NCI-H774 (cell line): ENCODE data around the gene TEX51.
A peak's percentile ranks its signal among the peaks of the same experiment; 100 is the strongest.

Experiments used
- DNase-seq: peaks from one replicate; lab custom pipeline; 2025; lab: John Stamatoyannopoulos, UW

The TEX51 gene

GRCh38 chr2:126914811-126915500, 16.3 kb downstream of the TEX51 start:
- no peak for DNase-seq

DNA sequence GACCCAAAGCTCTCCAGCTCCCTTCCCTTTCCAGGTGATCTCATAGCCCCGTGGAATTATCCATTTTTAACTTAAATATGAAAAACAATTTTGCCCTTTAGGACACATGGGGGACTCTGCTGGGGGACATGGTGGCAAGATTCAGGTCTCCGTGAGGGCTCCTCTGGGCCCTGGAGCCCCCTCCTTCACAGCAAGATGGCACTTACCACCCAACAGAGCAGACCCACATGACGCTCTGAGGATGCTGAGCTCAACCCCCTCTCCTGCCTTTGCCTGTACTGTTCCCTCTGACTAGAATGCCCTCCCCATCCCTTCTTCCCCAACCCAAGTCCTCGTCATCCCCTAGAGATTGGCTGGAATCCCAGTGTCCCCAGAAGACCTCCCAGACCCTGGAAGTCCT, 17.2 kb downstream of the TEX51 start:
- DNase-seq: no peak

DNA sequence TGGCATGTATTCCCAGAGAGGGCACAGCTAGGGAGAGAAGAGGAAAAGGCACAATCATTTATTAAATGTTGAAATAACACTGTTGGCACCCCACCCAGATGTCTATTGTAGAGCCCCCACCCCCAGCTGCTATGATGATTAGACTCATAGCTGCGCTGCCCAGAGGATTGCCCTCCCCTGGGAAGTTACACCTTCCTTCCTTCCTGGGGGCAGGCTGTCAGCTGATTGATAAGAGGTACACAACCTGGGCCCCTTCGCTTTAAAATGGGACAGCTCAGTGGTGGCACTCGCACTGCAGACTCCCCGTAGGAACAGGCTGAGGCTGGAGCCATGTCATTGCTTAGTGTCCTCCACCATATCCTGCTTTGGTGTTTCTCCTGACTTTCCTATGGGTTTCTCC, 18.1 kb downstream of the TEX51 start:
- DNase-seq: no peak

GRCh38 chr2:126921066-126921465, 22.4 kb downstream of the TEX51 start:
- no peak for DNase-seq

DNA sequence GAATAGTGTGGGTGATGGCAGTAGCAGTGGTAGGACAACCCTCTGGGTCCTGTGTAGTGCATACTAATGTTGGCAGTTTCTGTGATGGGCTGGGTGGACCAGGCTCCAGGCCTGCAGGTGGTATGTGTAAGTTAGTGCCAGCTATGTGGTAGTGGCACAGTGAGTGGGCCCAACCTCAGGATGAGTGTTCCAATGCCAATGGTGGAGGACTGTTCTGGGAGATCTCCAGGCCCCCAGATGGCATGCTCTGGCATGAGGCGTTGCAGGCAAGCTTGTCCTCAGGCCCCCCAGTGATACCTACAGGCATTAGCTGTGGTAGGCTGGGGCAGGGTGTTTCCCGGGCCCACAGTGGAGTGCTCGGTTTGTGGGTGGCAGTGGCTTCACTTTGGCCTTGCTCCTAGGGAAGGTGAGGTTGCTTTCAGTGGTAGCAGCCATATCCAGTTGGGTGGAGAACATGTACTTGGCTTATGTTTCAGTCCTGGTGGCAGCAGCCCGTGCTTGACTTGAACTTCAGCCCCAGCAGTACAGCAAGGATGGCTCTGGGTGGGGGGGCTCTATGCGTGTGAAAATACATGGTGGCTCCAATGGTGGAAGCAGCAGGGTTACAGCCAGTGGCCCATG, 32.4 kb downstream of the TEX51 start:
- no peak for DNase-seq

- no peak for DNase-seq
These were observed 33.8 kb downstream of the TEX51 start for GRCh38 chr2:126932529-126932928.

DNA sequence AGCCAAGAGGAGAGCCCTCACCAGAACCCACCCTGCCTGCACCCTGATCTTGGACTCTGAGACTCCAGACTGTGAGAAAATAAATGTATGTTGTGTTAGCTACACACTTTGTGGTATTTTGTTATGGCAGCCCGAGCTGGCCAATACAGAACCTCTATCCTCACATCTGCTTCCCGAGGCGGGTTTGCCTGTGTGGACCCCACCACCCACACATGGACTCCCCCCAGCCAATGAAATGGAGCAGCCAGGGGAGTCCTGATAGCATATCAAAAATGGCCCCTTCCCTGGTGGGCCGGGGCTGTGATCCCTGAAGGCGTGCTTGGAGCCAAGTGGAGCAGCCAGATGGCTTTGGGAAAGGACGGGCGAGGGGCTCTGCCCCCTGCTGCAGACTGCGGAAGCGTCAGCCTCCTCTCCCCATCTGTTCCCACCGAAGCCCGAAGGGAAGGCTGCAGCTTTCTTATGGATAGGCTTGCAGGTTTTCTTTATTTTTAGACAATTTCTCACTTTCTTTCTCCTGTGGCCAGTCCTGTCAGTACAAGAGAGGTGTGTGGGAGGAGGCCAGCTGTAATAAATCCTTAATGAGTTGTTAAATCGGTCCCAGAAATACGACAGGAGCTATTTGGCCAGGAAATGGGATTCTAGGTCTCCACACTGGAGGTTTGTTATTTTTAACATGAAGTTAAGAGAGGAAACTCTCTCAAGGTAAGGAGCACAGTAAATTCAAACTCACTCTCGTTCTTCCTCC, 34.4 kb downstream of the TEX51 start:
- DNase-seq: no peak

DNA sequence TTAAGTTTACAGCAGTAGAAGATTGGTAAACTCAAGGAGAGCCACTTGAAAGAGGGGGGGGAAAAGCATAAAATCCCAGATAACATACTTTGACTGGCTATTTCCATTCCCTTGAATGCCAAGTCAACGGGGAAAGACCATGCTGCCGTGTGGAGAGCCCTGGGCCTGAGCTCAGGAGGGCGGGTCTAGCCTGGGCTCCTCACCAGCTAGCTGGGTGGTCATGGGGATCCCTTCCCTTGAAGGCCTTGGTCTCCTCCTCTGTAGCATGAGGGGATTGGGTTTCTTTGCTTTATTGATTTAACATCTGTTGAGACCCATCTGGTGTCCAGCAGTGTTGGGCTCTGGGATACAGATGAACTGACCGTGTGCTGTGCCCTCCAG, 35.0 kb downstream of the TEX51 start:
- no peak for DNase-seq

DNA sequence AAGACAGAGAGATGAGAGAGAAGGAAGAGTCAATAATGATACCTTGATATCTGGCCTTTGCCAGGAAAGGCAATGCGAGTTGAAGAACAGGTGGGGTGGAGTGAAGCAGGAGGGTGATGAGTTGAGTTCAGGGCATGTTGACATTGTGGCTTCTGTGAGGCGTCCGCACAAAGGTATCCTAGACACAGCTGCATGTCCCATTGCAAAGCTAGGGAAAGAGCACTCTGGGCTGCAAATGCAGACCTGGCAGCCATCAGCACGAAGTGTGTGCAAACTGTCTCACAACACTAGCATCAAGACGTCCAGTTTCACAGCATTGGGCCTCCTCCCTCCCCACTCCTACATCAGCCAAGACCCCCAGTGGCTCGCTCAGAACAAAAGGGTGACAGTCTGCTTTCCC, 36.1 kb downstream of the TEX51 start:
- DNase-seq: peak; percentile 25

DNA sequence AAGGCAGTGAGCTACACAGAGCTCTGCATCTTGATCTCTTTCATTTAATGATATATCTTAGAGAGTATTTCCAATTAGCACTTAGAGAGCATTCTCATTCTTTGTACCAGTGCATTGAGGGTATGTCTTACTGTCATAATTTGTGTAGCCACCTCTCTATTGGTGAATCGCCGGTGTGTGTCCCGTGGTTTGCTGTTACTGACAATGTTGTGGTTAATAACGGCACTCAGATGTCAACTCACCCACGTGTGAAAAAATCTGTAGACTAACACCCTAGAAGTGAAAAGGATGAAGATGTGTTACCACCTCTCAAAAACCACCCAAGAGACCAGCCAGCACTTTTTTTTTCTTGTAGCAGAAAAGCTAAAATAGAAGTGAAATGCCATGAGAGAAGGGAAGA, 37.1 kb downstream of the TEX51 start:
- DNase-seq: no peak

DNA sequence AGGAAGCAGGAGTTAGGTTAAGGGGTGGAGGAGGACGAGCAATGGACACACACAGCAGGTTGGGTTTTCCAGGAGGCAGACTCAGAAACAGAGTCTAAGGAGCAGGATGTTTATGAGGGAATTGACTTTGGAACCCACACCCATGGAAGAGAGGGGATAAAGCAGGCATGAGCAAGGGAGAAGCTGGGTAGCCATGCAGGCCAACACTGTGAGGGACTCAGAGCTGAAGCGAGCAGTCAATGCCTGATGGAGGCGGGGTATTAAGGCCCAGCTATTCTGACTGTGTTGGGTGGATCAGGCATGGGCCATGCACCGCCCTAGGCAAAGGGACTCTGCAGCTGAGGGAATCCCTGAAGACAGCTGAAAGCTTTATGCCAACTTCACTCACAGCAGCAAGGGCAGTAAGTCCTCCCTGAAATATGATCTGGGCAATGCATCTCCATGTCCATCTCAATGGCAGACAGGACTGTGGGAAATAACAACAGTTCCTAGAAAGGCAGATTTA, 37.6 kb downstream of the TEX51 start:
- no peak for DNase-seq

- no peak for DNase-seq
These were observed 41.6 kb downstream of the TEX51 start for GRCh38 chr2:126940331-126940730.

DNA sequence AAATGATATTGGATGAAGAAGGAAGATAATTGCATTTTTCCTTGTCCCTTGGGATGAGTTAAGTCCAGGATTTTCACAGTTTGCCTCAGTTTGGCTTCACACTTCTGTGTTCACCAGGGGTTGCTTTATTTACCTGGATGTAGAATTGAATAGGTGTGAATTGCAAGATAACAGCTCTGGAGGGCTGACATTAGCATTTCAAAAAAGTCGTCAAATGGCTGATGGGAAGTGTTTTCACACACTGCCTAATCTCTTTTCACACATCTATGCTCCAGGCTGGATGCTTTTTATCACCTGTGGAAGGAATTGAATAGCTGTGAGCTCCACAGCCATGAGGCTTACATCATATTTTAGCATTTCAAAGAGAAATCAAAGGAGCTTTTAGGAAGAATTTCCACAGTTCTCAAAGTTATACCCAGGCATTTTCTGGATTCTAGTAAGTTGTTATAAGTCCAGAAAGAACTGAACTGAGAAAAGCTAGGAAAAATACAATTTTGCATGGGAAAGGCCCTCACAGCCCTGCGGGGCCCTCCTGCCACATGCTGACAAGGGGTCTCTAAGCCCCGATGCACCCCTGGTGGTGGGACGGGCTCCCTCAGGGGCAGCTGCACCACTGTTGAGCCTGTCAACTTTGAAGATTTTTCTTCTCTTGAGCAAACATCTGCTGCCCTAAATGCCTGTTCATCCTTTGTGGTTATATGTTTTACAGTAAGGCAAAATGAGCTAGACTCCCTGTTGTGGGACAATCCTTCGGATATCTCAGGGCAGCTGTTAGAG, 43.9 kb downstream of the TEX51 start:
- no peak for DNase-seq

DNA sequence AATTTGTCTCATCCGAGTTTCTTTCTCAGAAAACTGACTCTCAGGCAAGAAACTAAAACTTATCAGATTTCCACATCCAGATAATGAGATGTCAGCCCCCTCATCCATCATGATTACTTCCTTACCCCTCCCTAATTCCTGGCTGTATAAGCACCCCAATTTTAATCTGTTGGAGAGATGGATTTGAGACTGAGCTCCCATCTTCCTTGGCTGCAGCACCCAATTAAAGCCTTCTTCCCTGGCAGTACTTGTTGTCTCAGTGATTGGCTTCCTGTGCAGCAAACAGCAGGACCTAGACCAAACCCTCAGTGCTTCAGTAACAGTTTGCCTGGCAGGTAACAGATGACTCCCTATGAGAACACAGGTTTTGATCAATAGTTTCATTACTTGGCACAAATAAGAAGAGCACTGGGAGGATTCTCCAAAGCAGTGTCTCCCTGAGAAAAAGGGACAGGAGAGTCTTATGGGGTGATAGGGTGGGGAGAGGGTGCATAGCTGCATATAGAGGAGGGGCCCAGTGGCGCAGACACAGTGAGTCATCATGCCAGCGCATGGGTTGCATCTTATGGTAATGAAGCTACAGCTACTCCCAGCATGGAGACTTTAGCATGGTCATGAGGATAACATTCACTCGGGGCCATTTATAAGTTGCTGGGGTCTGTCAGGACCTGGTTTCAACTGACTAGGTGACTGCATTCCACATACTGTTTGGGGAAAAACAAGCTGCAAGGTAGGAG, 45.1 kb downstream of the TEX51 start:
- no peak for DNase-seq

- no peak for DNase-seq
These were observed 46.4 kb downstream of the TEX51 start for GRCh38 chr2:126945118-126945517.

GRCh38 chr2:126946318-126947102, 47.8 kb downstream of the TEX51 start:
- DNase-seq: no peak

- DNase-seq: no peak
These were observed 48.4 kb downstream of the TEX51 start for GRCh38 chr2:126947103-126947429.

- DNase-seq: no peak
These were observed 51.1 kb downstream of the TEX51 start for GRCh38 chr2:126949775-126950174.

DNA sequence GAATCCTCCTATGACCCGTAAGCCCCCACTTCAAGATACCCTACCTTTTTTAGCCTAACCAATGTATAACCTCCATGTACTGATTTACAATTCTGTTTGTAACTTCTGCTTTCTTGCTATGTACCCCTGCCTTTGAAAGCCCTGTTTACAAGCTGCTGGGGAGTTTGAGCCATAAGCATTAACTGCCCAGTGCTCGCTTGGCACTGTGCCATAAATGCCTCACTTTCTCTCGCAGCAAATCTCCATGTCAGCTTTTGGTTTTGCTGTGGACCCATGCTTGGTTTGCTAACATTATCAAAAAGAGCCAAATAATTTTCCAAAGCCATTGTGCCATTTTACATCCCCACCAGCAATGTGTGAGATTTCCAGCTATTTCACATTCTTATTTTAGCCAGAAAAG, 51.8 kb downstream of the TEX51 start:
- no peak for DNase-seq
